Mesenchymal stem cell (in vitro differentiated cells and primary cell): ENCODE measurements around the gene RPS6KA2.

Source experiments
- DNase-seq: peaks from one replicate; pipeline ENCODE4 v3.0.0-alpha.2; 2013
- H2AFZ ChIP-seq: one replicate; pipeline ENCODE4 v1.6.1; 2013; ENCODE audit warnings: low read depth, mild to moderate bottlenecking, control low read depth, inconsistent platforms, low read length, moderate library complexity
- H2AK5ac ChIP-seq: 2 replicates; pipeline ENCODE4 v1.6.1; 2013; ENCODE audit warnings: low read length, moderate library complexity, mild to moderate bottlenecking, inconsistent platforms; ENCODE audit not compliant: severe bottlenecking
- H2BK120ac ChIP-seq: one replicate; pipeline ENCODE4 v1.6.1; 2013; ENCODE audit warnings: low read depth, mild to moderate bottlenecking, inconsistent platforms, low read length, moderate library complexity
- H2BK12ac ChIP-seq, 2 experiments: one replicate each; pipeline ENCODE4 v1.6.1; 2013; ENCODE audit warnings: inconsistent platforms in 2 of 2, low read length in 2 of 2, mild to moderate bottlenecking in 2 of 2, moderate library complexity in 2 of 2, control low read depth in 1 of 2
- H2BK15ac ChIP-seq: one replicate; pipeline ENCODE4 v1.6.1; 2013; ENCODE audit warnings: mild to moderate bottlenecking, low read depth, inconsistent platforms; ENCODE audit not compliant: poor library complexity, severe bottlenecking
- H2BK5ac ChIP-seq: 2 replicates; pipeline ENCODE4 v1.6.1; 2013; ENCODE audit warnings: low read depth, mild to moderate bottlenecking, low read length, control low read depth, inconsistent platforms; ENCODE audit not compliant: poor library complexity, severe bottlenecking
- H3K14ac ChIP-seq, 2 experiments: one replicate each; pipeline ENCODE4 v1.6.1; 2013; ENCODE audit warnings: inconsistent platforms in 2 of 2, low read length in 2 of 2, control low read depth in 1 of 2, mild to moderate bottlenecking in 1 of 2, moderate library complexity in 1 of 2
- H3K18ac ChIP-seq, 2 experiments: one replicate each; pipeline ENCODE4 v1.6.1; 2013; ENCODE audit warnings: inconsistent platforms in 2 of 2, low read length in 2 of 2, control low read depth in 1 of 2, low read depth in 1 of 2, mild to moderate bottlenecking in 1 of 2
- H3K23ac ChIP-seq, 2 experiments: one replicate each; pipeline ENCODE4 v1.6.1; 2013; ENCODE audit warnings: inconsistent platforms in 2 of 2, low read length in 2 of 2, mild to moderate bottlenecking in 2 of 2, moderate library complexity in 2 of 2, control low read depth in 1 of 2
- H3K27ac ChIP-seq: 2 replicates; pipeline ENCODE4 v1.5.1; 2013; ENCODE audit warnings: mild to moderate bottlenecking, moderate library complexity, low read length, control low read depth, inconsistent platforms; ENCODE audit not compliant: poor library complexity, severe bottlenecking
- H3K27me3 ChIP-seq, 2 experiments: 2 replicates each; pipeline versions ENCODE4 v1.6.1 to v1.7.0; 2013; ENCODE audit warnings: low read length in 2 of 2, mild to moderate bottlenecking in 2 of 2, moderate library complexity in 2 of 2, control low read depth in 1 of 2, inconsistent platforms in 1 of 2; ENCODE audit not compliant: control insufficient read depth in 1 of 2, insufficient read depth in 1 of 2
- H3K36me3 ChIP-seq, 2 experiments: 2 replicates each; pipeline versions ENCODE4 v1.6.1 to v1.7.0; 2013; ENCODE audit warnings: low read length in 2 of 2, control low read depth in 1 of 2, inconsistent platforms in 1 of 2, low read depth in 1 of 2, mild to moderate bottlenecking in 1 of 2; ENCODE audit not compliant: insufficient read depth in 2 of 2, control insufficient read depth in 1 of 2
- H3K4ac ChIP-seq, 2 experiments: one replicate each; pipeline ENCODE4 v1.6.1; 2013; ENCODE audit warnings: inconsistent platforms in 2 of 2, low read length in 2 of 2, mild to moderate bottlenecking in 2 of 2, moderate library complexity in 2 of 2, control low read depth in 1 of 2, low read depth in 1 of 2
- H3K4me1 ChIP-seq: 2 replicates; pipeline ENCODE4 v1.6.1; 2013; ENCODE audit warnings: low read depth, low read length, control low read depth; ENCODE audit not compliant: control insufficient read depth, insufficient read depth
- H3K4me2 ChIP-seq: 2 replicates; pipeline ENCODE4 v1.6.1; 2013; ENCODE audit warnings: low read length, mild to moderate bottlenecking, inconsistent platforms; ENCODE audit not compliant: poor library complexity, severe bottlenecking
- H3K4me3 ChIP-seq, 2 experiments: 2 replicates each; pipeline versions ENCODE4 v1.5.1 to v1.7.0; 2013; ENCODE audit warnings: low read length in 2 of 2, mild to moderate bottlenecking in 2 of 2, control low read depth in 1 of 2, low read depth in 1 of 2; ENCODE audit not compliant: insufficient read depth in 1 of 2
- H3K79me1 ChIP-seq: replicated peaks from 2 replicates; pipeline ENCODE4 v1.6.1; 2013; ENCODE audit warnings: mild to moderate bottlenecking, control low read depth, low read length, inconsistent platforms; ENCODE audit not compliant: poor library complexity, severe bottlenecking
- H3K9ac ChIP-seq: 2 replicates; pipeline ENCODE4 v1.7.0; 2013; ENCODE audit warnings: mild to moderate bottlenecking, low read length, moderate library complexity
- H3K9me3 ChIP-seq: 2 replicates; pipeline ENCODE4 v1.7.0; 2013; ENCODE audit warnings: mild to moderate bottlenecking, low read length; ENCODE audit not compliant: control insufficient read depth
- H4K8ac ChIP-seq: one replicate; pipeline ENCODE4 v1.6.1; 2013; ENCODE audit warnings: inconsistent platforms, mild to moderate bottlenecking, low read length, moderate library complexity
- H4K91ac ChIP-seq: one replicate; pipeline ENCODE4 v1.6.1; 2013; ENCODE audit warnings: mild to moderate bottlenecking, low read length, inconsistent platforms
- WGBS: methylation state at CpG from one replicate; pipeline ENCODE4 v1.1.7; 2013; ENCODE audit warnings: mixed read lengths; 5-methylcytosine and 5-hydroxymethylcytosine counted together

The RPS6KA2 gene

GRCh38 chr6:166504100-166504499 lies 123.0 kb downstream of the RPS6KA2 start:
- Histone ChIP-seq H3K79me1 (no peaks in the 10 kb centered on the region), H2BK5ac (no peak overlapping the region), H3K4me1 (peaks cover 2% of the 10 kb centered on the region), H3K27ac (no peak overlapping the region), H3K9me3 (no peaks in the 10 kb centered on the region), H2AFZ (no peak overlapping the region), H4K8ac (no peak overlapping the region), H3K4me3 (no peak overlapping the region), H2AK5ac (no peak overlapping the region), H3K4me2 (no peak overlapping the region), H3K27me3 (no peaks in the 10 kb centered on the region), H3K18ac (no peak overlapping the region), H3K36me3 (peaks cover 20 to 27% of the 10 kb centered on the region in 2 experiments), H3K14ac (peak overlapping the region in 1 of 2 experiments; percentile 49), H3K9ac (no peak overlapping the region), H3K4ac (no peak overlapping the region), H2BK15ac (no peak overlapping the region), H2BK120ac (no peak overlapping the region), H2BK12ac (no peak overlapping the region), H3K23ac (no peak overlapping the region), H4K91ac (no peak overlapping the region)
- no peak for DNase-seq
- WGBS, result 95% methylated on average over 9 of the region's 9 CpGs

GRCh38 chr6:166503167-166503744 lies 123.8 kb downstream of the RPS6KA2 start:
- H3K18ac ChIP-seq, result no peak overlapping the region
- H3K27ac ChIP-seq, result no peak overlapping the region
- no peak overlapping the region for H4K91ac ChIP-seq
- H2AK5ac ChIP-seq, result no peak overlapping the region
- no peaks in the 10 kb centered on the region for H3K27me3 ChIP-seq
- WGBS, result 96% methylated on average over 12 of the region's 12 CpGs
- H2BK15ac ChIP-seq, result no peak overlapping the region
- H3K4ac ChIP-seq, result no peak overlapping the region
- no peak overlapping the region for H3K4me3 ChIP-seq
- H2BK120ac ChIP-seq, result no peak overlapping the region
- peaks cover 14 to 22% of the 10 kb centered on the region in 2 experiments for H3K36me3 ChIP-seq
- H2BK12ac ChIP-seq, result no peak overlapping the region
- H2BK5ac ChIP-seq, result peak overlapping the region; percentile 4
- no peak overlapping the region for H3K14ac ChIP-seq
- H3K4me2 ChIP-seq, result no peak overlapping the region
- no peak overlapping the region for H4K8ac ChIP-seq
- H3K9me3 ChIP-seq, result no peaks in the 10 kb centered on the region
- H3K79me1 ChIP-seq, result no peaks in the 10 kb centered on the region
- no peak overlapping the region for H3K23ac ChIP-seq
- DNase-seq, result no peak
- no peak overlapping the region for H3K9ac ChIP-seq
- H3K4me1 ChIP-seq, result peaks cover 2% of the 10 kb centered on the region
- H2AFZ ChIP-seq, result no peak overlapping the region

- no peak overlapping the region for H3K4me2 ChIP-seq
- H3K4me3 ChIP-seq, result no peak overlapping the region
- 84% methylated on average over 14 of the region's 14 CpGs for WGBS
These were observed 124.6 kb downstream of the RPS6KA2 start for GRCh38 chr6:166502453-166502852.

GRCh38 chr6:166501246-166501645 lies 125.8 kb downstream of the RPS6KA2 start:
- Histone ChIP-seq H3K79me1 (no peaks in the 10 kb centered on the region), H3K4ac (no peak overlapping the region), H3K27me3 (no peaks in the 10 kb centered on the region), H3K14ac (no peak overlapping the region), H2BK12ac (no peak overlapping the region), H3K9ac (no peak overlapping the region), H2BK15ac (no peak overlapping the region), H4K91ac (no peak overlapping the region), H3K4me3 (no peak overlapping the region), H2AK5ac (no peak overlapping the region), H3K4me1 (no peaks in the 10 kb centered on the region), H3K27ac (no peak overlapping the region), H3K36me3 (peaks cover 11 to 15% of the 10 kb centered on the region in 2 experiments), H2AFZ (no peak overlapping the region), H3K18ac (no peak overlapping the region), H3K23ac (no peak overlapping the region), H3K9me3 (no peaks in the 10 kb centered on the region), H2BK5ac (no peak overlapping the region), H4K8ac (no peak overlapping the region), H3K4me2 (no peak overlapping the region), H2BK120ac (no peak overlapping the region)
- 97% methylated on average over 14 of the region's 14 CpGs for whole genome bisulfite sequencing
- DNase-seq, result no peak

More at GRCh38 chr6:166502453-166502852, 124.6 kb downstream of the RPS6KA2 start:
- Histone ChIP-seq H3K23ac (no peak overlapping the region), H3K4ac (no peak overlapping the region), H3K36me3 (peaks cover 12 to 18% of the 10 kb centered on the region in 2 experiments), H3K14ac (no peak overlapping the region), H3K27me3 (no peaks in the 10 kb centered on the region), H3K4me1 (no peaks in the 10 kb centered on the region), H3K27ac (no peak overlapping the region), H2BK120ac (no peak overlapping the region), H3K9ac (no peak overlapping the region), H2BK5ac (no peak overlapping the region), H3K18ac (no peak overlapping the region), H3K79me1 (no peaks in the 10 kb centered on the region), H2AFZ (no peak overlapping the region), H2BK15ac (no peak overlapping the region), H4K91ac (no peak overlapping the region), H2BK12ac (no peak overlapping the region), H2AK5ac (no peak overlapping the region), H4K8ac (no peak overlapping the region), H3K9me3 (no peaks in the 10 kb centered on the region)
- DNase-seq, result no peak
